WTC11 (cell line): ENCODE data around the gene TRAF2. TPM values are rescaled to one million over a fixed set of nuclear protein-coding genes. Genes with fewer than 3 reads are reported as not detected.

Experiments
- ATAC-seq: fragments of 200-7000 bp; cut with Tn5 transposase; 2 replicates; pipeline ENCODE4 v1.10.0; 2021; ENCODE audit warnings: mild to moderate bottlenecking, moderate library complexity
- CTCF ChIA-PET: fragments of 300-600 bp; sonication (Branson Sonifier 250); formaldehyde crosslinking; loops from one replicate; lab custom pipeline; 2021; ENCODE audit warnings: antibody characterized with exemption; lab: Charles Lee
- POLR2A ChIA-PET: fragments of 350-600 bp; sonication (Branson Sonifier 250); formaldehyde crosslinking; loops from one replicate; lab custom pipeline; 2021; ENCODE audit warnings: antibody characterized with exemption; lab: Charles Lee
- DNase-seq: peaks from one replicate; pipeline ENCODE4 v3.0.0; 2021; ENCODE audit warnings: low spot score
- H3K27ac Mint-ChIP-seq: 2 replicates; pipeline ENCODE4 v1.8.0; 2021; ENCODE audit warnings: mixed read lengths
- H3K27me3 Mint-ChIP-seq: 2 replicates; pipeline ENCODE4 v1.8.0; 2021; ENCODE audit warnings: low read depth, mild to moderate bottlenecking, moderate library complexity, mixed read lengths
- H3K36me3 Mint-ChIP-seq: 2 replicates; pipeline ENCODE4 v1.8.0; 2021; ENCODE audit warnings: mixed read lengths
- H3K4me1 Mint-ChIP-seq: 2 replicates; pipeline ENCODE4 v1.8.0; 2022; ENCODE audit warnings: mixed read lengths
- H3K4me3 Mint-ChIP-seq: 2 replicates; pipeline ENCODE4 v1.8.0; 2021; ENCODE audit warnings: mild to moderate bottlenecking, moderate library complexity, mixed read lengths
- H3K9me3 Mint-ChIP-seq: 2 replicates; pipeline ENCODE4 v1.8.0; 2021; ENCODE audit warnings: mixed read lengths
- CREB1 ChIP-seq: sonication (generic); formaldehyde crosslinking; IDR thresholded peaks from 2 replicates; pipeline ENCODE4 v1.8.0; 2023; ENCODE audit warnings: mild to moderate bottlenecking, missing genetic modification reagents
- CREM ChIP-seq: sonication (generic); formaldehyde crosslinking; IDR thresholded peaks from 2 replicates; pipeline ENCODE4 v1.8.1; 2022; ENCODE audit warnings: mild to moderate bottlenecking, missing genetic modification reagents, moderate library complexity
- FOXK1 ChIP-seq: sonication (generic); formaldehyde crosslinking; IDR thresholded peaks from 2 replicates; pipeline ENCODE4 v1.8.0; 2022; ENCODE audit warnings: mild to moderate bottlenecking, moderate library complexity, missing genetic modification reagents
- GABPB1 ChIP-seq: sonication (generic); formaldehyde crosslinking; IDR thresholded peaks from 2 replicates; pipeline ENCODE4 v1.8.1; 2023; ENCODE audit warnings: mild to moderate bottlenecking, missing genetic modification reagents
- GRHL2 ChIP-seq: fragments of 250-450 bp; sonication (Bioruptor Pico); IDR thresholded peaks from 2 replicates; pipeline ENCODE4 v1.8.0; 2022; ENCODE audit warnings: mild to moderate bottlenecking, moderate library complexity; ENCODE audit not compliant: insufficient replicate concordance, severe bottlenecking
- JUN ChIP-seq: sonication (generic); formaldehyde crosslinking; IDR thresholded peaks from 2 replicates; pipeline ENCODE4 v1.8.0; 2023; ENCODE audit warnings: mild to moderate bottlenecking, missing genetic modification reagents
- KAT7 ChIP-seq: sonication (generic); formaldehyde crosslinking; IDR thresholded peaks from 2 replicates; pipeline ENCODE4 v1.8.1; 2023; ENCODE audit warnings: missing genetic modification reagents, mild to moderate bottlenecking, borderline replicate concordance
- MYBL2 ChIP-seq: sonication (generic); formaldehyde crosslinking; IDR thresholded peaks from 2 replicates; pipeline ENCODE4 v1.8.1; 2023; ENCODE audit warnings: mild to moderate bottlenecking, moderate library complexity, missing genetic modification reagents
- NFATC4 ChIP-seq: fragments of 250-450 bp; sonication (Bioruptor Pico); IDR thresholded peaks from 2 replicates; pipeline ENCODE4 v1.9.0; 2021; ENCODE audit warnings: mild to moderate bottlenecking
- NFE2L1 ChIP-seq: sonication (generic); formaldehyde crosslinking; IDR thresholded peaks from 2 replicates; pipeline ENCODE4 v1.8.1; 2023; ENCODE audit warnings: missing genetic modification reagents
- NFYB ChIP-seq: sonication (generic); formaldehyde crosslinking; conservative IDR thresholded peaks from 2 replicates; pipeline ENCODE4 v1.8.0; 2022; ENCODE audit warnings: low read depth, missing genetic modification reagents
- ZNF121 ChIP-seq: sonication (generic); formaldehyde crosslinking; IDR thresholded peaks from 2 replicates; pipeline ENCODE4 v1.8.0; 2023; ENCODE audit warnings: missing genetic modification reagents
- ZNF263 ChIP-seq: sonication (generic); formaldehyde crosslinking; IDR thresholded peaks from 2 replicates; pipeline ENCODE4 v1.8.1; 2022; ENCODE audit warnings: low read depth, mild to moderate bottlenecking, moderate library complexity, missing genetic modification reagents
- ZNF396 ChIP-seq: fragments of 250-450 bp; sonication (Bioruptor Pico); IDR thresholded peaks from 2 replicates; pipeline ENCODE4 v1.8.0; 2021; ENCODE audit warnings: mild to moderate bottlenecking, moderate library complexity, borderline replicate concordance
- total RNA-seq: library from RNA; stranded (reverse); gene quantifications from 3 replicates; pipeline ENCODE4 v1.2.3, GENCODE V29; 2021
- TF ChIP-seq, protein P1 (sequence below): sonication (generic); formaldehyde crosslinking; IDR thresholded peaks from 2 replicates; pipeline ENCODE4 v1.8.1; 2022; ENCODE audit warnings: low read depth, mild to moderate bottlenecking, moderate library complexity, missing genetic modification reagents, borderline replicate concordance
- TF ChIP-seq, protein P2 (sequence below): fragments of 200-600 bp; IDR thresholded peaks from 2 replicates; pipeline ENCODE4 v1.8.0; 2022; ENCODE audit warnings: antibody characterized with exemption
- TF ChIP-seq, protein P3 (sequence below): sonication (generic); formaldehyde crosslinking; IDR thresholded peaks from 2 replicates; pipeline ENCODE4 v1.8.1; 2023; ENCODE audit warnings: mild to moderate bottlenecking, moderate library complexity, missing genetic modification reagents
- TF ChIP-seq, protein P4 (sequence below): sonication (generic); formaldehyde crosslinking; IDR thresholded peaks from 2 replicates; pipeline ENCODE4 v1.8.1; 2022; ENCODE audit warnings: mild to moderate bottlenecking, moderate library complexity, missing genetic modification reagents
- TF ChIP-seq, protein P5 (sequence below): sonication (generic); formaldehyde crosslinking; IDR thresholded peaks from 2 replicates; pipeline ENCODE4 v1.8.0; 2023; ENCODE audit warnings: missing genetic modification reagents, mild to moderate bottlenecking, borderline replicate concordance
- TF ChIP-seq, protein P6 (sequence below): sonication (generic); formaldehyde crosslinking; IDR thresholded peaks from 2 replicates; pipeline ENCODE4 v1.8.1; 2023; ENCODE audit warnings: mild to moderate bottlenecking, missing genetic modification reagents, moderate library complexity
- TF ChIP-seq, protein P7 (sequence below): sonication (generic); formaldehyde crosslinking; IDR thresholded peaks from 2 replicates; pipeline ENCODE4 v1.8.0; 2022; ENCODE audit warnings: mild to moderate bottlenecking, missing genetic modification reagents

Gene TRAF2
- total RNA-seq, 1 experiment from 2014 or later, result 55.0 TPM

DNA sequence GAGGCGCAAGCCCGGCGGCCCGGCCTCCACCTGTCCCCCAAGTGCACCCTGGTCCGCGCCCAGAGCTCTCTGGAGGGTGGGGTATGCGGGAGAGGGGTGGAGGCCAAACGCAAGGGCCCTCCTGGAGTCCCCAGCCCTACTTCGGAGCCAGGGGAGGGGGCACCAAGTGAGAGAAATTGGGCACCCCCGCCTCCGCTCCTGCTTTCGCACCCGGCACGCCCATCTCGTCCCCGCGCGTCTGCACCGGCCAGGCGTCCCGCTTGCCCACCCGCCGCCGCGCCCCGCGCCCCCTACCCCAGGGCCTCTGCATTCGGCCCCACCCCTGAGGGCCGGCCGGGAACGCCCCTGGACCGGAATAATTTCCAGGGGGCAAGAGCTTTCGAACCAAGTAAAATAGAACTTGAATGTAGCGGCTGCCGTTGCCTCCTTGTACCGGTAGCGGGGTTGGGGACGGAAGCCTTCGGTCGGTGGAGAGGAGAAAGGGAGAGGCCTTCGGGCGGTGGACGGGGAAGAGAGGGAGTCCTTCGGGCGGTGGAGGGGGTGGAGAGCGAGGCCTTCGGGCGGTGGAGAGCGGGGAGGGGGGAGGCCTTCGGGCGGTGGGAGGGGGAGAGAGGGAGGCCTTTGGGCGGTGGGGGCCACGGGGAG lies 37.8 kb upstream of the TRAF2 start (continued):
- TF ChIP-seq ZNF396 (CRISPR knock-in tag) (no peak), NFYB (CRISPR knock-in tag) (no peak), ZNF263 (no peak), NFE2L1 (CRISPR knock-in tag) (no peak), CREB1 (no peak), GRHL2 (no peak), JUN (CRISPR knock-in tag) (no peak)
- TF ChIP-seq, protein P1, sequence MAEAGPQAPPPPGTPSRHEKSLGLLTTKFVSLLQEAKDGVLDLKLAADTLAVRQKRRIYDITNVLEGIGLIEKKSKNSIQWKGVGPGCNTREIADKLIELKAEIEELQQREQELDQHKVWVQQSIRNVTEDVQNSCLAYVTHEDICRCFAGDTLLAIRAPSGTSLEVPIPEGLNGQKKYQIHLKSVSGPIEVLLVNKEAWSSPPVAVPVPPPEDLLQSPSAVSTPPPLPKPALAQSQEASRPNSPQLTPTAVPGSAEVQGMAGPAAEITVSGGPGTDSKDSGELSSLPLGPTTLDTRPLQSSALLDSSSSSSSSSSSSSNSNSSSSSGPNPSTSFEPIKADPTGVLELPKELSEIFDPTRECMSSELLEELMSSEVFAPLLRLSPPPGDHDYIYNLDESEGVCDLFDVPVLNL (CRISPR knock-in tag), result no peak; the same call in 1 of the 2 replicates
- TF ChIP-seq, protein P2, sequence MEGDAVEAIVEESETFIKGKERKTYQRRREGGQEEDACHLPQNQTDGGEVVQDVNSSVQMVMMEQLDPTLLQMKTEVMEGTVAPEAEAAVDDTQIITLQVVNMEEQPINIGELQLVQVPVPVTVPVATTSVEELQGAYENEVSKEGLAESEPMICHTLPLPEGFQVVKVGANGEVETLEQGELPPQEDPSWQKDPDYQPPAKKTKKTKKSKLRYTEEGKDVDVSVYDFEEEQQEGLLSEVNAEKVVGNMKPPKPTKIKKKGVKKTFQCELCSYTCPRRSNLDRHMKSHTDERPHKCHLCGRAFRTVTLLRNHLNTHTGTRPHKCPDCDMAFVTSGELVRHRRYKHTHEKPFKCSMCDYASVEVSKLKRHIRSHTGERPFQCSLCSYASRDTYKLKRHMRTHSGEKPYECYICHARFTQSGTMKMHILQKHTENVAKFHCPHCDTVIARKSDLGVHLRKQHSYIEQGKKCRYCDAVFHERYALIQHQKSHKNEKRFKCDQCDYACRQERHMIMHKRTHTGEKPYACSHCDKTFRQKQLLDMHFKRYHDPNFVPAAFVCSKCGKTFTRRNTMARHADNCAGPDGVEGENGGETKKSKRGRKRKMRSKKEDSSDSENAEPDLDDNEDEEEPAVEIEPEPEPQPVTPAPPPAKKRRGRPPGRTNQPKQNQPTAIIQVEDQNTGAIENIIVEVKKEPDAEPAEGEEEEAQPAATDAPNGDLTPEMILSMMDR, result no peak
- TF ChIP-seq, protein P3, sequence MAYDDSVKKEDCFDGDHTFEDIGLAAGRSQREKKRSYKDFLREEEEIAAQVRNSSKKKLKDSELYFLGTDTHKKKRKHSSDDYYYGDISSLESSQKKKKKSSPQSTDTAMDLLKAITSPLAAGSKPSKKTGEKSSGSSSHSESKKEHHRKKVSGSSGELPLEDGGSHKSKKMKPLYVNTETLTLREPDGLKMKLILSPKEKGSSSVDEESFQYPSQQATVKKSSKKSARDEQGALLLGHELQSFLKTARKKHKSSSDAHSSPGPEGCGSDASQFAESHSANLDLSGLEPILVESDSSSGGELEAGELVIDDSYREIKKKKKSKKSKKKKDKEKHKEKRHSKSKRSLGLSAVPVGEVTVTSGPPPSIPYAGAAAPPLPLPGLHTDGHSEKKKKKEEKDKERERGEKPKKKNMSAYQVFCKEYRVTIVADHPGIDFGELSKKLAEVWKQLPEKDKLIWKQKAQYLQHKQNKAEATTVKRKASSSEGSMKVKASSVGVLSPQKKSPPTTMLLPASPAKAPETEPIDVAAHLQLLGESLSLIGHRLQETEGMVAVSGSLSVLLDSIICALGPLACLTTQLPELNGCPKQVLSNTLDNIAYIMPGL (CRISPR knock-in tag), result no peak
- TF ChIP-seq, protein P4, sequence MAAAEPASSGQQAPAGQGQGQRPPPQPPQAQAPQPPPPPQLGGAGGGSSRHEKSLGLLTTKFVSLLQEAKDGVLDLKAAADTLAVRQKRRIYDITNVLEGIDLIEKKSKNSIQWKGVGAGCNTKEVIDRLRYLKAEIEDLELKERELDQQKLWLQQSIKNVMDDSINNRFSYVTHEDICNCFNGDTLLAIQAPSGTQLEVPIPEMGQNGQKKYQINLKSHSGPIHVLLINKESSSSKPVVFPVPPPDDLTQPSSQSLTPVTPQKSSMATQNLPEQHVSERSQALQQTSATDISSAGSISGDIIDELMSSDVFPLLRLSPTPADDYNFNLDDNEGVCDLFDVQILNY (CRISPR knock-in tag), result no peak
- TF ChIP-seq, protein P5, sequence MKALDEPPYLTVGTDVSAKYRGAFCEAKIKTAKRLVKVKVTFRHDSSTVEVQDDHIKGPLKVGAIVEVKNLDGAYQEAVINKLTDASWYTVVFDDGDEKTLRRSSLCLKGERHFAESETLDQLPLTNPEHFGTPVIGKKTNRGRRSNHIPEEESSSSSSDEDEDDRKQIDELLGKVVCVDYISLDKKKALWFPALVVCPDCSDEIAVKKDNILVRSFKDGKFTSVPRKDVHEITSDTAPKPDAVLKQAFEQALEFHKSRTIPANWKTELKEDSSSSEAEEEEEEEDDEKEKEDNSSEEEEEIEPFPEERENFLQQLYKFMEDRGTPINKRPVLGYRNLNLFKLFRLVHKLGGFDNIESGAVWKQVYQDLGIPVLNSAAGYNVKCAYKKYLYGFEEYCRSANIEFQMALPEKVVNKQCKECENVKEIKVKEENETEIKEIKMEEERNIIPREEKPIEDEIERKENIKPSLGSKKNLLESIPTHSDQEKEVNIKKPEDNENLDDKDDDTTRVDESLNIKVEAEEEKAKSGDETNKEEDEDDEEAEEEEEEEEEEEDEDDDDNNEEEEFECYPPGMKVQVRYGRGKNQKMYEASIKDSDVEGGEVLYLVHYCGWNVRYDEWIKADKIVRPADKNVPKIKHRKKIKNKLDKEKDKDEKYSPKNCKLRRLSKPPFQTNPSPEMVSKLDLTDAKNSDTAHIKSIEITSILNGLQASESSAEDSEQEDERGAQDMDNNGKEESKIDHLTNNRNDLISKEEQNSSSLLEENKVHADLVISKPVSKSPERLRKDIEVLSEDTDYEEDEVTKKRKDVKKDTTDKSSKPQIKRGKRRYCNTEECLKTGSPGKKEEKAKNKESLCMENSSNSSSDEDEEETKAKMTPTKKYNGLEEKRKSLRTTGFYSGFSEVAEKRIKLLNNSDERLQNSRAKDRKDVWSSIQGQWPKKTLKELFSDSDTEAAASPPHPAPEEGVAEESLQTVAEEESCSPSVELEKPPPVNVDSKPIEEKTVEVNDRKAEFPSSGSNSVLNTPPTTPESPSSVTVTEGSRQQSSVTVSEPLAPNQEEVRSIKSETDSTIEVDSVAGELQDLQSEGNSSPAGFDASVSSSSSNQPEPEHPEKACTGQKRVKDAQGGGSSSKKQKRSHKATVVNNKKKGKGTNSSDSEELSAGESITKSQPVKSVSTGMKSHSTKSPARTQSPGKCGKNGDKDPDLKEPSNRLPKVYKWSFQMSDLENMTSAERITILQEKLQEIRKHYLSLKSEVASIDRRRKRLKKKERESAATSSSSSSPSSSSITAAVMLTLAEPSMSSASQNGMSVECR (CRISPR knock-in tag), result no peak

DNA sequence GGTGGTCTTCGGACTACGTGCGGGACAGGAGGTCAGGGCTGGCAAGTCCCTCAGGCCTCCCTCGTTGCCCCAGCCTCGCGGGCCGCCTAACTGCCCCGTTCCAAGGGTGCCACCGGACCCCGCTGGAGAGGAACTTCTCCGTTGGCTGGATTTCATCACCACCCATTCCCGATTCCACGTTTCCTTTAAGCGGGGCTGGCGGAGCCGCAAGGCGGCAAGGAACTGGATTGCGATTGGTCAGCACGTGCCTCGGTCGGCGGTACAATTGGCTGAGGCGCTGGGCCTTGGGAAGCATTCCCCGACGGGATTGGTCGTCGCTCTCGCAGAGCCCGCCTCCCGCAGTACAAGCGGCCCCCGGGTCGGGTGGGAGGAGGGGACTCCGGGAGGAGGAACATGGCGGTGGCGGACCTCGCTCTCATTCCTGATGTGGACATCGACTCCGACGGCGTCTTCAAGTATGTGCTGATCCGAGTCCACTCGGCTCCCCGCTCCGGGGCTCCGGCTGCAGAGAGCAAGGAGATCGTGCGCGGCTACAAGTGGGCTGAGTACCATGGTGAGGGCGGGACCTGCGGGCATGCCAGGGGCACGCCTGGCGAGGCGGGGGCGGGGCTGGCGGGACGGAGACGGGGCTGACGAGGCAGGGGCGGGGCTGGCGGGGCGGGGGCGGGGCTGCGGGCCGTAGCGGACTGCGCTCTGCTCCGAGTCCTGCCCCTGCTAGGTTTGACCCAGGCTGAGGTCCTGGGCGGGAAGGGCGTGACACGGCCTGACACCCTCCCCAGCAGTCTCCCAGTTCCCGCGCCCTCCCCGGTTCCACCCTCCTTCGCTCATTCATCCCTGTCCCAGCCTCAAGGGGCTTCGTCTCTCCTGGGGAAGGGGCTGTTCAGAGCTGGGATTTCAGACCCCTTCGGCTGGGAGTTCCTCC lies 37.0 kb upstream of the TRAF2 start, which contains the start of gene PHPT1:
Gene PHPT1 (plus strand): TSS at position 372 of the 922 bp plus-strand sequence. CDS start 22 bp downstream, at position 394.
- Mint-ChIP-seq H3K27me3 (peaks cover 3% of the 10 kb centered on the region), H3K27ac (peak within 1 kb of the TSS; percentile 94), H3K9me3 (no peaks in the 10 kb centered on the region), H3K4me3 (peak within 1 kb of the TSS; percentile 94), H3K4me1 (peaks cover 4% of the 10 kb centered on the region), H3K36me3 (peaks cover 2% of the 10 kb centered on the region; the same call in 1 of the 2 replicates)
- peak; percentile 75 for ATAC-seq
- peak; percentile 99 for DNase-seq
- CTCF ChIA-PET, result interaction anchor here (1.0 to 3.0 kb wide), 4 partner anchors 49 to 186 kb away, joined by 3 to 13 read pairs (median 4); no protein-coding TSS in a partner anchor
- POLR2A ChIA-PET, result interaction anchor here (3.0 kb wide), 1 partner anchor 17 kb away, joined by 14 read pairs; the partner anchor contains the start of gene EDF1
- TF ChIP-seq MYBL2 (CRISPR knock-in tag) (peak; percentile 34; the same call in 1 of the 2 replicates), ZNF121 (0 out of 2 replicates have a peak, but pooled peaks have one; percentile 5), JUN (CRISPR knock-in tag) (no peak), CREM (CRISPR knock-in tag) (peak; percentile 68; the same call in 1 of the 2 replicates), NFATC4 (no peak), KAT7 (CRISPR knock-in tag) (no peak), NFYB (CRISPR knock-in tag) (peak; percentile 98), GABPB1 (CRISPR knock-in tag) (peak; percentile 97), FOXK1 (CRISPR knock-in tag) (peak; percentile 50; the same call in 1 of the 2 replicates)
- TF ChIP-seq, protein P6, sequence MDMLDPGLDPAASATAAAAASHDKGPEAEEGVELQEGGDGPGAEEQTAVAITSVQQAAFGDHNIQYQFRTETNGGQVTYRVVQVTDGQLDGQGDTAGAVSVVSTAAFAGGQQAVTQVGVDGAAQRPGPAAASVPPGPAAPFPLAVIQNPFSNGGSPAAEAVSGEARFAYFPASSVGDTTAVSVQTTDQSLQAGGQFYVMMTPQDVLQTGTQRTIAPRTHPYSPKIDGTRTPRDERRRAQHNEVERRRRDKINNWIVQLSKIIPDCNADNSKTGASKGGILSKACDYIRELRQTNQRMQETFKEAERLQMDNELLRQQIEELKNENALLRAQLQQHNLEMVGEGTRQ, result peak; percentile 86
- TF ChIP-seq, protein P7, sequence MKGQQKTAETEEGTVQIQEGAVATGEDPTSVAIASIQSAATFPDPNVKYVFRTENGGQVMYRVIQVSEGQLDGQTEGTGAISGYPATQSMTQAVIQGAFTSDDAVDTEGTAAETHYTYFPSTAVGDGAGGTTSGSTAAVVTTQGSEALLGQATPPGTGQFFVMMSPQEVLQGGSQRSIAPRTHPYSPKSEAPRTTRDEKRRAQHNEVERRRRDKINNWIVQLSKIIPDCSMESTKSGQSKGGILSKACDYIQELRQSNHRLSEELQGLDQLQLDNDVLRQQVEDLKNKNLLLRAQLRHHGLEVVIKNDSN (CRISPR knock-in tag), result peak; percentile 76; the same call in 1 of the 2 replicates
